NB4 (cell line): ENCODE results near the gene DOCK4.

ENCODE experiments used
- POLR2A ChIP-seq: IDR thresholded peaks from 2 replicates; pipeline ENCODE4 v1.6.1; 2011; ENCODE audit warnings: mild to moderate bottlenecking; ENCODE audit not compliant: insufficient read length; ENCODE audit errors: extremely low read depth
- TF ChIP-seq, protein P1 (sequence below): IDR thresholded peaks from one replicate; pipeline ENCODE4 v1.5.1; 2012; ENCODE audit warnings: low read depth, low read length

DNA sequence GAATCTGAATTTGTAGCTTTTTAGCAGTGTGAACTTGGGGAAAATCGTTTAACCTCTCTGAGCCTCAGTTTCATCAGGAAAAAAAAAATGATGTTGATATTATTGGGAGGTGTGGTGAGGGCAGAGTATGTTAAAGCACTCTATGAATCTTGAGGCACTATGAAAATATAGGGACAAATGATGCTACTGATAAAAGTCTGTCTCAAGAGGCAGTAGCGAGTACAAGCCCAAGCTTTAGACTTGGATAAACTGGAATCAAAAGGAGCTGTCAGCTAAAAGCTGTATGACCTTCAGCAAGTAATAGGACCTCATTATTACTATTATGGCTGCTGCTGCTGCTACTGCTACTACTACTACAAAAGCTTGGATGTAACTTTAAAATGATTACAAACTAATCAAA, 8.7 kb upstream of the DOCK4 start:
- TF ChIP-seq, protein P1, sequence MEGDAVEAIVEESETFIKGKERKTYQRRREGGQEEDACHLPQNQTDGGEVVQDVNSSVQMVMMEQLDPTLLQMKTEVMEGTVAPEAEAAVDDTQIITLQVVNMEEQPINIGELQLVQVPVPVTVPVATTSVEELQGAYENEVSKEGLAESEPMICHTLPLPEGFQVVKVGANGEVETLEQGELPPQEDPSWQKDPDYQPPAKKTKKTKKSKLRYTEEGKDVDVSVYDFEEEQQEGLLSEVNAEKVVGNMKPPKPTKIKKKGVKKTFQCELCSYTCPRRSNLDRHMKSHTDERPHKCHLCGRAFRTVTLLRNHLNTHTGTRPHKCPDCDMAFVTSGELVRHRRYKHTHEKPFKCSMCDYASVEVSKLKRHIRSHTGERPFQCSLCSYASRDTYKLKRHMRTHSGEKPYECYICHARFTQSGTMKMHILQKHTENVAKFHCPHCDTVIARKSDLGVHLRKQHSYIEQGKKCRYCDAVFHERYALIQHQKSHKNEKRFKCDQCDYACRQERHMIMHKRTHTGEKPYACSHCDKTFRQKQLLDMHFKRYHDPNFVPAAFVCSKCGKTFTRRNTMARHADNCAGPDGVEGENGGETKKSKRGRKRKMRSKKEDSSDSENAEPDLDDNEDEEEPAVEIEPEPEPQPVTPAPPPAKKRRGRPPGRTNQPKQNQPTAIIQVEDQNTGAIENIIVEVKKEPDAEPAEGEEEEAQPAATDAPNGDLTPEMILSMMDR, result no peak
- TF ChIP-seq POLR2A, result no peak
